Stimulated activated naive CD4-positive, alpha-beta T cell (primary cell): ENCODE measurements around the gene IL6ST.

Experiments used
- DNase-seq, 6 experiments: peaks; one replicate each; lab custom pipeline; 2025; lab: John Stamatoyannopoulos, UW

IL6ST gene

DNA sequence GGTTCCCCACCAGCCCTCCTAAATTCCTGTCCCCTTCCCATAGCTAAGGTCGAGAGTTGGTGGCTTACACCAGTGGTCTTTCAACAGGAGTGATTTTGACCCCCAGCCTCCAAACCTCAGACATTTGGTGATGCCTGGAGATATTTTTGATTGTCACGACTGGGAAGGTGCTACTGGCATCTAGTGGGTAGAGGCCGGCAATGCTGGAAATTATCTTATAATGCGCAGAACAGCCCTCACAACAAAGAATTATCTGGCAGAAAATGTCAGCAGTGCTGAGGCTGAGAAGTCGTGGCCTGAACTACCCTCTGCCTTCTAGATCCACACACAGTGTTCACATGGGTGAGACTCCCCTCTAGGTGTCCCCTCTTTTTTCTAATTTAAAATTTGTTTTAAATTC is 74.0 kb downstream of the IL6ST start:
- no peak for DNase-seq

DNA sequence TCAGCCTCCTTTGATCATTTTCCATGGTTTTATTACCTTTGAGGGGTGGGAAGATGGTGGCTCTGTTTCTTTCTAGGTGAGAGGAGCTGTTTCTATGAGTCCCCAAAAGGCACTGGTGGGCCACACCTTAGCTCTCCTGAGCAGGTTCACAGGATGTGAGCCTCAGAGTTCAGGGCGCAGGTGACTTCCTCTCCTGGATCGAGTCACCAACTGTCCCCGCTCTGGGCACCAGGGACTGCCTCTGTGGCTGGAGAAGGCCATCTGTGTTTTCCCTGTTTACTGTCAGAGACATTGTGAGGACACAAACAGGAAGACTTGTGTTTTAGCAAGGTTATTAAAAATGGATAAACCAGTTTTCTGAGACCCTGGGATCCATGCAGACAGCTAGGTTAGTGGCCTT is 75.1 kb downstream of the IL6ST start:
- no peak for DNase-seq

DNA sequence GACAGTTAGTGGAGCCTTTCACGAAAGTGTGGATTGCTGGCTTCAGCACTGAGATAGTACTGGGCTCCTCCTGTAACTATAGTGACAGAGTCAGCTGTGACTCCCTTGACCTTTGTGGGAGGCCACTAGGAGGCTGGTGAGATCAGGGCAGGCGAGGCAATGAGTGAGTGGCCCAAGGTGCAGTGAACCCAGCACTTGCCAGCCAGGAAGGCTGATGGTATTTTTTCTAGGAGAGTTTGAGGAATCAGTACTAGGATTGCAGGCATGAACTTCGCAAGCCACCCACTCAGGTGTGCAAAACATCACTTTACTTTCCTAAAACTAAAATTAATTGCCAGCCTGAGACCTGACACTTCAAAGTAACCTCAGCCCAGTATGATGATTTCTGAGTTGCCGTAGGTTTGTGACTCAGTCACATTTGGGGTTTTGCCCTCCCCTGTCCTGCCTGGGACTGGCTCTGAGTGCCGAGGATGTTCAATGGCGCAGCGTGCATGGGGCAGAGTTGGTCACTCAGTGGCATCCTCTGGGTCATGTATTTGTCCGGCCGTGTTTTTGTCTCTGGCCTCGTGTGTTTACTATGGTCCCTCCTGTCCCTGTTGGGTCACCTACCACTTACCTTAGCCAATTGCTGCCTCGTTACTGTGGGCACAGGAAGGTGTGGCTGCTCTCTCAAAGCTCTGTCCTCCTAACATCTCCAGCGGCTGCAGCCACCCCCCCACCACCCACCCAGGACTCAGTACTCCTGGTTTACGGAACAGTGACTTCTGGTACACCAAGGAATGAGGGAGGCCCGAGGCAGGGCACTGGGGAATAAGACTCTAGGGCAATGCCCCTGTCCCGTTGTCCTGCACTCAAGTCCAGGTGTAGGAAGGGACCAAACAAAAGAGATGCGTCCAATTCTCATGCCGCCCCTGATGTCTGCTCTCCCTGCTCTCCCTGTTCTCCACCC is 76.4 kb downstream of the IL6ST start:
- DNase-seq, result no peak

GRCh38 chr5:55917402-55918086 is 77.2 kb downstream of the IL6ST start:
- DNase-seq, result no peak

- no peak for DNase-seq
These were observed 77.8 kb downstream of the IL6ST start for GRCh38 chr5:55916986-55917385.

DNA sequence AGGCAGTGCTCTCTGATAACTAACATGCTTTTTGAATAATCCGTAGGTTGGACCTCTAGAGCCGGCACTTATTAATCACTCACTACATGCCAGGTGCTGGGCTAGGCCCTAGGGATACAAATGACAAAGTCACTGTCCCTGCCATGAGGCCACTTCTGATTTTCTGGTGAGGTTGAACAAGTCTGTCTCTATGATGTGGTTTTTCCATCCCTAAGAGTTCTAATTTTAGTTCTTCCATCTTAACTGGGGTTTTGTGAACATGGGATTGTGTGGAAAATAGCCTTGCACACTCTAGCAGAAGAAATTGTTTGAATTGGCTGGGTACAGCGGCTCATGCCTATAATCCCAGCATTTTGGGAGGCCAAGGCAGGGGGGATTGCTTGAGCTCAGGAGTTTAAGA is 79.0 kb downstream of the IL6ST start:
- DNase-seq, result no peak

GRCh38 chr5:55914971-55915370 is 79.8 kb downstream of the IL6ST start:
- no peak for DNase-seq

DNA sequence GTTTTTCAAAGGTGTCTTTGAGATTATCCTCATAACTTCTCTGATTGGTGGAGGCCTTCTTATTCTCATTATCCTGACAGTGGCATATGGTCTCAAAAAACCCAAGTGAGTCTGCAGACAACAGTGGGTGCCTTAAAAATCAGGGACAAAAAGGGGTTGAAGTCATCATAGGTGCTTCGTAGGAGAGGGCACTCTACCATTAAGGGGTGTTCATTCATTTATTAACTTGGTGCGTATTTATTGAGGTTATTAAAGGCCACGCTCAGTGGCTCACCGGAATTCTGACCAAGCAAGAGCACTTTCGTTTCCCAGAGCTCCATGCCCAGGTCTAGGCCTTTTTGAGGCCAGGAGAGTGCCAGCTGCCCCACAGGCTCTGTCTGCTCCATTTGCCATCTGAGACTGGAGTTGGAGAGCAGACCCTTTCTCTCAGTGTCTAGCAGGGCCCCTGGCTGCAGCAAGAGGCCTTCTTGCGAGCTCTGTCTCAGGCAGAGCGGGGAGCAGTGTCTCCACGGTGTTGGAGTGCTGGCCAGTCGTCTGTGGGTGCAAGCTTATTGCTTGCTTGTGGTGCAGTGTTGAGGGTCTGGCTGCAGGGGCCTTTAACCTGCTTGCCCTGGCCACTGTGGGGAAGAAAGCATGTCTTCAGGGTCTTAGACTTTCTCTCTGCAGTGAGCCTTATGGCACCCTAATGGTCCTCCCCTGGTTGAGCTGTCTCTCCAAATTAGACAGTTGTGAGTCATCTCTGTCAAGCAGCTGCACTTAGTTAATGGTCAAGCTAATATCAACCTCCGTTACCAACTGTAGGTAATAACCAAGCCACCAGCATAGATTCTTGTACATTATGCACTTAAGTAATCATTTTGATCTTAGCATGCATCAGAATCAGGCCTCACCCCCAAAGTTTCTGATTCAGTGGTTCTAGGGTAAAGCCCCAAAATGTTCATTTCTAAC is 81.0 kb downstream of the IL6ST start:
- no peak for DNase-seq

DNA sequence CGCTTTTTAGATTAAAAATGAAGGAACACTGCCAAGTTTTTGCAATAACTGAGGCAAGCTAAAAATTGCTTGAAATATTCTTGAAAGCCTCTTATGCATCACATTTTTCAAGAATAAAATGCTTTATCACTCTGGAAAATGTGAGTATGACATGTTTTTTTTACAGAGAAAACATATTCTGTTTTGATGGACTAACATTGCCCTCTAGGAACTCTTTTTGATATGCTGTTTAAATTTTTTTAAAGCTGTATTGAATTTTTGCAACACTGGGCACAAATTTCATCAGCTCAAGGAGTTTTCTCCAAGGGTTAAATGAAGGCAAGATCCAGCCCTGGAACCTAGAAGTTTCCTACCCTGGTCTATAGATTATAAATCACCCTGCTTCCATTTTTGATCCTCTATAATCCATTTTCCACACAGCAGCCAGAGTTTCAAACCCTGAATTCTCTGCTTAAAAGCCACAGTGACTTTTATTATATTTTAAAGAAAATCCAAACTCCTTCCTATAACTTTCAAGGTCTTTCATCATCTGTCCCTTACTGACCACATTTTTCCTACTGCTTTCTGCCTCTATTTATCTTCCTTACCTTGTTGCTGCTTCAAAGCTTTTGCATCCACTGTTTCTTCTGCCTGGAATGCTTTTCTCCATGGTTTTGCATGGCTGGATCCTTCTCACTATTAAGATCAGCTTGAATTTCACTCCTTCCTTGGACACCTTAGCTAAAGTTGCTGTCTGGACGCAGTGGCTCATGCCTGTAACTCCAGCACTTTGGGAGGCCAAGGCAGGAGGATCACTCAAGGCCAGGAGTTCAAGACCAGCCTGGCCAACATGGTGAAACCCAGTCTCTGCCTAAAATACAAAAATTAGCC is 82.7 kb downstream of the IL6ST start:
- DNase-seq, result no peak

GRCh38 chr5:55908804-55909203 is 86.0 kb downstream of the IL6ST start:
- DNase-seq, result no peak

DNA sequence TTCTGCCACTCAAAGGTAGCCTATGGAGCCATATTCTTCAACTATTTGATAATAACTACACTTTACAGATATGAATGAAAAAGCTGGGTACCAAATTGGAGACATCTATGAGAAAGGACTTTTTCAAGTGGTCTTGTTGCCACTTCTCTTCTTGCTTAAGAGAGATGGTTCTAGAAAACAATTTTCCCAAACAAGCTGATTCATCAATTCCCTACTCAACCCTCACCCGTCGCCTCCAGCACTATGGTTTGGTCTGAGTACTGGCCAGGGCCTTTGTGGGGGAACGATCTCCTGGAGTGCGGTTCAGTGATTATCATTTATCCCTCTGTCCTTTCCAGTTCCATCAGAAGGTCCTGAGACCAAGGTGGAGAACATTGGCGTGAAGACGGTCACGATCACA is 86.8 kb downstream of the IL6ST start:
- DNase-seq, result no peak

GRCh38 chr5:55905251-55905650 is 89.5 kb downstream of the IL6ST start:
- no peak for DNase-seq

DNA sequence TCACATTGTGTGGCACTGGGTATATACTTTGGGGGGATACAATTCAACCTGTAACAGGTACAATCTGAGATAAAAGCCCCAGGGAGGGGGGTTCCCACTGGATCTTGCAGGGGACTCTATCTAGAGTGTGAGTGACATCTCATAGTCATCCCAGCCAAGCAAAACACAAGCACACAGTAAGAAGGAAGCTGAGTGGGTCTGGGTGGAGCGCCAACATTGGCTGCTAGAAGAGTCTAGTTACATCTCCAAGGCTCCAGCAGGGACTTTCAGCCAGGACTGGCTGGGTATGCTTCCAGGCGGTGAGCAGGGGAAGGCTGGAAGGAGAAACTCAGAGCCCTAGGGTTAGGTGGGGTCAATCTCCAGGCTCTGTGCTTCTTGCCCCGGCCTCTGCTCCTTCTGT is 90.6 kb downstream of the IL6ST start:
- DNase-seq, result no peak

DNA sequence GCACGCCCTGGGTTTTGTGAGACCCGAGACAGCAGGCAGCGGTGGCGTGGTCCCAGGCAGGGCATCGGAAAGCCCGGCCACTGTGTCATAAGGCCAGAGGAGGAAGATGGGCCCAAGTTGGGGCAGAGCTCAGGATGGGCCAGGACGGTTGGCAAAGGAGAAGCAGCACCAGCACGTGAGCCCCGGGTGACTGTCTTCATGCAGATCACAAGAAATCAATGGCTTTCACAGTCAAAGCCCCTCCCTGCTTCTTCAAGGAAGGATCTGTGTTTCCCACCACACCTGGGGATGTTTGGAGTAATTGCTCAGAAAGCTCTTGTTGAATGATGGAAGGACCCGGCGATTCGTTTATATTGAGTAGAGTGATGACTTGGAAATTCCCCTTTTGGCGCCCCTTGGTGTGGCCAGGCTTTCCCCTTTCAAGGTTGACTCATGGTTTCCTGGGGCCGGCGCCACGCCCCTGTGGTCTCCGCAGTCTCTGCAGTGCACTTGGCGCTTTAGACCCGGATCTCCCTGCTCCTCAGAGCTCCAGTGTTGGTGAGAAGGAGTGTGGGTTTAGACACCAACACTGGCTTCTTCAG is 91.6 kb downstream of the IL6ST start:
- no peak for DNase-seq

DNA sequence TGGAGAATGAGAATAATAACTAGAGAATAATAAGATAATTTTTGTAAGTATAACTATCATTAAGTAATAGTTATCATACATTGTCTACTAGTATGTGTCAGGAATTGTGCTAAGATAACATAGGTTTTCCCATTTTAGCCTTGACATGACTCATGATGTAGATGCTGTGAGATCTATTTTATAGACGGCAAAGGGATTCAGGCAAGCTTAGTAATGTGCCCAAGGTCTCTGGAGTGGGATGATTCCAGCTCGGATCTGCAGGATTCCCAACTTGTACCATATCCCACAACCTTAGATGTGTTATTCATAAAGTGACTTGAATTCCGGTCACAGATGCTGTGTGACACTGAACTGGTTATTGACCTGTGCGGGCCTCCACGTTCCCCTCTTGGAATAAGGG is 92.1 kb downstream of the IL6ST start:
- DNase-seq, result no peak

DNA sequence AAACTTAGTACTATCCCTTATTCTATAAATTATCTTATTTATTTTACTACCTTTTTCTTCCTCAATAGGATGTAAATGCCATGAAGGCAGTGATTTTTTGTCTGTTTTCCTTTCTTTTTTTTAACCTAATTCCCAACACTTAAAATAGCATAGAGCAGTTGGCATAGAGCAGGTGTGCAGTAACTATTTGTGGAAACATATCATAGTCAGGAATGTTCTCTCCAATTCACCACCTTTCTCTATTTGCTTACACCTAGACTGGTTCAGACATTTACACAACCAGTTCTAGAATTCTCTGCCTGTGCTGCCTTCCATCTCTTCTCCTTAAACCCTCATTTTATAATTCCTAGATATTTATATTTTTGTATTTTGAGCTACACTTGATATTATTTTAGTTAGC is 94.0 kb downstream of the IL6ST start:
- no peak for DNase-seq

- DNase-seq, result no peak
These were observed 94.7 kb downstream of the IL6ST start for GRCh38 chr5:55900068-55900467.

DNA sequence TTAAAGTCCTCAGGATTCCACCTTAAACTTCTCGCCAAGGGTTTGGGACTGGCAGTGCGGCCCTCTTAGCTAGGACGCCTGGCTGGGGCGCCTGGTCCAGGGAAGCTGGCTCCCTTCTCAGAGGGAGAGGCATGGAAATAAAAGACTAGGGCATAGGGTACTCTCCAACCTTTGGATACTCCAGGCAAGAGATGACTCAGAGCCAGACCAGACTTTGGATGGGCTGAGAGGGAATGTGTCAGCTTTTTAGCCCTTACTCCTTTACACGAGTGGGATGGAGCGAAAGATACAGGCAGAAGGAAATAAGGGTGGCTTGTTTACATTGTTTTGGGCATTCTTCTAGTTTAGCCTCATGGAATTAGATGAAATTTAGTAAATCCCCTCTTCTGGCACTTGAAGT is 95.4 kb downstream of the IL6ST start:
- no peak for DNase-seq

GRCh38 chr5:55897905-55898304 is 96.9 kb downstream of the IL6ST start:
- DNase-seq, result no peak

DNA sequence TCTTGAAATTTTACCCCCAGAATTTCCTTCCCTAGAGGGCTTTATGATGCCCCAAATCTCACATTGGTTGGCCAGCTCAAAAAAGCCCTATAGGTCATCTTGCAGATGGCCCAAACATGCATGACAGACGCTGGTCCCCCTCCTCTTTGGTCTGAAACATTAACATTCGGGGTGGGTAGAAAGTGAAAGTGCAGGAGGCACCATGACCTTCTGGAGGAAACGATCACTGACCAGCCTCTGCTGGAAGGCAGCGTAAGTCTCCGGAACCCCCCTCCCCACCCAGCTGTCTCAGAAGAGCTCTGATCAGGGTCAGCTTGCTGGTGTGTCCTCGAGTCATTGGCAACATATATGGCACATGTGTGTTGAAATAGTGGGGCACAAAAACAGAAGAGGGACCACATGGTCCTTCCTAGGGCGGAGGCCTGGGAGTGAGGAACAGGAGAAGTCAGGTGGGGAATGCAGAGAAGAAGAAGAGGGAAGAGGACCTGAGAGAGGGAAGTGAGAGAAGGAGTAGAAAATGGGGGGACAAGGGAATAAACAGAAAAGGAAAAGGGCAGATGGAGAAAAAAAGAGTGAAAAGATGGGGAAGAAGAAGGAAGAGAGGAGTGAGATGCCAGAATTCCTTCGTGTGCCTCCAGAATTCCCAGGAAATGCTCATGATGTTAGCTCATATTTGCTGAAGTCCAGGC is 97.4 kb downstream of the IL6ST start:
- DNase-seq, result no peak
